B cell (primary cell): ENCODE results near the gene LRRC40. TPM values are rescaled to one million over a fixed set of nuclear protein-coding genes. Genes with fewer than 3 reads are reported as not detected.

Experiments used
- ATAC-seq: fragments of 200-7000 bp; cut with Tn5 transposase; one replicate; pipeline ENCODE4 v1.10.0; 2021; ENCODE audit warnings: low read depth, mild to moderate bottlenecking, moderate number of reproducible peaks, moderate library complexity
- CTCF ChIA-PET: fragments of 350-600 bp; sonication (Branson Sonifier 250); formaldehyde crosslinking; loops from one replicate; lab custom pipeline; 2021; ENCODE audit warnings: antibody characterized with exemption, inconsistent platforms; lab: Charles Lee
- POLR2A ChIA-PET: fragments of 350-600 bp; sonication (Branson Sonifier 250); formaldehyde crosslinking; loops from one replicate; lab custom pipeline; 2021; ENCODE audit warnings: antibody characterized with exemption; lab: Charles Lee
- DNase-seq: peaks from one replicate; pipeline ENCODE4 v3.0.0; 2013
- H2AFZ ChIP-seq: 2 replicates; pipeline ENCODE4 v1.6.1; 2012; ENCODE audit warnings: mild to moderate bottlenecking, low read depth, low read length; ENCODE audit not compliant: insufficient read depth, poor library complexity, severe bottlenecking
- H3K27ac ChIP-seq, 2 donors: 1 replicate in 1 of 2; 2 replicates in 1 of 2; pipeline ENCODE4 v1.5.1; 2012 to 2013; ENCODE audit warnings: low read length in 2 of 2, mild to moderate bottlenecking in 2 of 2, moderate library complexity in 1 of 2
- H3K27me3 ChIP-seq, 4 experiments: fragments of 200-600 bp in 1 of 4; sonication (generic) in 1 of 4; replicated peaks in 1 of 4; 1 replicate in 2 of 4; 2 replicates in 2 of 4; pipeline versions ENCODE4 v1.6.1 to v1.7.0; 2013 to 2016; ENCODE audit warnings: low read length in 3 of 4, mild to moderate bottlenecking in 2 of 4, mixed read lengths in 1 of 4, moderate library complexity in 1 of 4; ENCODE audit not compliant: insufficient read depth in 4 of 4, control insufficient read depth in 3 of 4; ENCODE audit errors: control extremely low read depth in 1 of 4
- H3K36me3 ChIP-seq, 2 experiments: replicated peaks in 1 of 2; 1 replicate in 1 of 2; 2 replicates in 1 of 2; pipeline versions ENCODE4 v1.6.1 to v1.7.1; 2013; ENCODE audit warnings: low read length in 1 of 2; ENCODE audit not compliant: insufficient read depth in 2 of 2, control insufficient read depth in 1 of 2; ENCODE audit errors: control extremely low read depth in 1 of 2, extremely low read depth in 1 of 2
- H3K4me1 ChIP-seq, 2 donors: fragments of 200-600 bp in 1 of 2; sonication (generic) in 1 of 2; 1 replicate in 1 of 2; 2 replicates in 1 of 2; pipeline versions ENCODE4 v1.5.1 to v1.6.1; 2013 to 2017; ENCODE audit warnings: low read length in 2 of 2; ENCODE audit not compliant: control insufficient read depth in 2 of 2, insufficient read depth in 2 of 2
- H3K4me2 ChIP-seq: replicated peaks from 2 replicates; pipeline ENCODE3; 2012; ENCODE audit warnings: mild to moderate bottlenecking, low read depth, low read length; ENCODE audit not compliant: poor library complexity, severe bottlenecking
- H3K4me3 ChIP-seq, 5 experiments: fragments of 200-600 bp in 1 of 5; sonication (generic) in 1 of 5; 1 replicate in 3 of 5; 2 replicates in 2 of 5; pipeline versions ENCODE4 v1.5.1 to v1.7.0; 2011 to 2016; ENCODE audit warnings: low read length in 4 of 5, mild to moderate bottlenecking in 4 of 5, low read depth in 2 of 5, control low read depth in 1 of 5, moderate library complexity in 1 of 5; ENCODE audit not compliant: insufficient read depth in 1 of 5; ENCODE audit errors: control extremely low read depth in 1 of 5, extremely low read depth in 1 of 5
- H3K79me2 ChIP-seq: fragments of 200-600 bp; sonication (generic); one replicate; pipeline ENCODE4 v1.6.0; 2016; ENCODE audit warnings: low read length; ENCODE audit not compliant: control insufficient read depth, insufficient read depth
- H3K9ac ChIP-seq: fragments of 200-600 bp; sonication (generic); 2 replicates; pipeline ENCODE4 v1.6.1; 2017; ENCODE audit warnings: mild to moderate bottlenecking, low read length, moderate library complexity
- H3K9me3 ChIP-seq, 3 donors: one replicate each; pipeline versions ENCODE4 v1.6.1 to v1.7.1; 2013; ENCODE audit warnings: low read length in 2 of 3; ENCODE audit not compliant: control insufficient read depth in 2 of 3, insufficient read depth in 1 of 3; ENCODE audit errors: control extremely low read depth in 1 of 3
- H4K20me1 ChIP-seq: 2 replicates; pipeline ENCODE4 v1.6.0; 2012; ENCODE audit warnings: mild to moderate bottlenecking, low read length; ENCODE audit not compliant: insufficient read depth, control insufficient read depth, poor library complexity, severe bottlenecking
- H3K27ac Mint-ChIP-seq: one replicate; pipeline ENCODE4 v1.8.0; 2021; ENCODE audit warnings: mixed read lengths
- H3K27me3 Mint-ChIP-seq: one replicate; pipeline ENCODE4 v1.8.0; 2021; ENCODE audit warnings: mixed read lengths
- H3K4me1 Mint-ChIP-seq: one replicate; pipeline ENCODE4 v1.8.0; 2021; ENCODE audit warnings: mixed read lengths
- H3K4me3 Mint-ChIP-seq: one replicate; pipeline ENCODE4 v1.8.0; 2021; ENCODE audit warnings: mixed read lengths
- H3K9me3 Mint-ChIP-seq: one replicate; pipeline ENCODE4 v1.8.0; 2022; ENCODE audit warnings: mixed read lengths; ENCODE audit not compliant: insufficient read depth
- CTCF ChIP-seq: fragments of 200-600 bp; IDR thresholded peaks from one replicate; pipeline ENCODE4 v1.8.0; 2022; ENCODE audit warnings: antibody characterized with exemption, mild to moderate bottlenecking
- EZH2 ChIP-seq: IDR thresholded peaks from 2 replicates; pipeline ENCODE4 v1.6.1; 2012; ENCODE audit warnings: borderline replicate concordance, low read depth, mild to moderate bottlenecking, moderate library complexity, low read length; ENCODE audit not compliant: insufficient read depth, poor library complexity, severe bottlenecking
- WGBS: methylation state at CpG from one replicate; pipeline ENCODE4 v1.1.5; 2013; ENCODE audit warnings: missing lambda C conversion rate; ENCODE audit not compliant: insufficient coverage; 5-methylcytosine and 5-hydroxymethylcytosine counted together
- intact Hi-C: fragments of 100-400 bp; cut with micrococcal nuclease; formaldehyde crosslinking; loops from one replicate; pipeline ENCODE4 v1.10.0; 2022
- polyA plus RNA-seq: library from polyadenylated mRNA; depleted of rRNA; stranded (reverse); fragments of >200 nt; gene quantifications from 2 replicates; pipeline ENCODE4 v1.2.3, GENCODE V29; 2012
- total RNA-seq, 2 donors: library from RNA; stranded (reverse); fragments of 120-200 nt in 1 of 2; gene quantifications; 1 replicate in 1 of 2; 2 replicates in 1 of 2; pipeline versions ENCODE4 v1.2.3 to v1.2.4, GENCODE V29; 2013 to 2022

LRRC40 gene
- total and polyA plus RNA-seq, 2 donors (not counting 1 experiment from before 2014, with no cell fraction given) = 4.4 to 14.5 TPM

DNA sequence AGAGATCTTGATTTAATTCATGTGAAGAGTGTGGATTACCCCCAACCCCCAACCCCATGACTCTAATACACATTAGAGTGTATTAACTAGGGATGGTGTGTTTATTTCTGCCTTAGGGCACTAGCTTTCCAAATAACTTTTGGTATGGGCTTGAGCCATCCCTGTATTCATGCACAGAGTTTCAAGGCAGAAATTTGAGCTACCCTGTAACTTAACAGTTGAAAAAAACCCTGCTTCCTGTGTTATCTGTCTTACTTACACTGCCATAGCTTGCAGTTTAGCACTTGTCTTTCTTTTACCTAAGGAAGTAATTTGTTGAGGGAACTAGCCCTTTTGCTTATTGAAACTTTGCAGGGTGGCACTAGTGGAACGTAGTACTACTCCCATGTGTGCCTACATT lies 22.1 kb upstream of the LRRC40 start:
- H3K4me3 ChIP-seq = no peak overlapping the region
- POLR2A ChIA-PET = no interaction called here
- no peak for ATAC-seq

GRCh38 chr1:70224954-70225353 lies 19.6 kb upstream of the LRRC40 start:
- H3K9me3 ChIP-seq = no peaks in the 10 kb centered on the region
- peak overlapping the region in 1 of 2 donors; percentile 2 for H3K27ac ChIP-seq
- intact Hi-C loops = no loop called here
- peaks cover 4 to 42% of the 10 kb centered on the region in 2 experiments for H3K36me3 ChIP-seq
- peaks cover 11 to 27% of the 10 kb centered on the region in 2 donors for H3K4me1 ChIP-seq
- H3K4me1 Mint-ChIP-seq = peaks cover 59% of the 10 kb centered on the region
- H3K4me3 Mint-ChIP-seq = no peak overlapping the region
- POLR2A ChIA-PET = no interaction called here
- peaks cover 27% of the 10 kb centered on the region for H4K20me1 ChIP-seq
- ATAC-seq (no peak), DNase-seq (no peak)
- peaks cover 72% of the 10 kb centered on the region for H3K79me2 ChIP-seq
- no peak overlapping the region for H2AFZ ChIP-seq
- no CpG with 5 or more reads among the region's 2 CpGs for WGBS
- TF ChIP-seq CTCF (no peak), EZH2 (no peak)
- CTCF ChIA-PET = no interaction called here
- H3K9me3 Mint-ChIP-seq = no peaks in the 10 kb centered on the region
- H3K27ac Mint-ChIP-seq = no peak overlapping the region
- no peaks in the 10 kb centered on the region for H3K27me3 ChIP-seq
- no peak overlapping the region for H3K9ac ChIP-seq
- no peak overlapping the region for H3K4me2 ChIP-seq
- H3K27me3 Mint-ChIP-seq = no peaks in the 10 kb centered on the region
- H3K4me3 ChIP-seq = no peak overlapping the region

More for the DNA sequence above, 22.1 kb upstream of the LRRC40 start:
- no peak overlapping the region for H2AFZ ChIP-seq
- Mint-ChIP-seq H3K27me3 (no peaks in the 10 kb centered on the region), H3K27ac (no peak overlapping the region), H3K4me3 (no peak overlapping the region), H3K4me1 (peaks cover 40% of the 10 kb centered on the region), H3K9me3 (no peaks in the 10 kb centered on the region)
- H3K4me2 ChIP-seq = no peak overlapping the region
- no peak for DNase-seq
- no peaks in the 10 kb centered on the region for H3K9me3 ChIP-seq
- H3K27ac ChIP-seq = peak overlapping the region in 1 of 2 donors; percentile 11
- intact Hi-C loops = no loop called here
- H3K79me2 ChIP-seq = peaks cover 62% of the 10 kb centered on the region
- no peak for TF ChIP-seq EZH2
- TF ChIP-seq CTCF = no peak
- peaks cover 27% of the 10 kb centered on the region for H4K20me1 ChIP-seq
- H3K36me3 ChIP-seq = peaks cover 7 to 66% of the 10 kb centered on the region in 2 experiments
- H3K27me3 ChIP-seq = no peaks in the 10 kb centered on the region
- CTCF ChIA-PET = no interaction called here
- no CpG with 5 or more reads among the region's 1 CpG for WGBS
- H3K9ac ChIP-seq = no peak overlapping the region
- peaks cover 0 to 22% of the 10 kb centered on the region in 2 donors for H3K4me1 ChIP-seq
